ENCODE measurements around the gene DBF4. TPM values are rescaled to one million over a fixed set of nuclear protein-coding genes. Genes with fewer than 3 reads are reported as not detected.
"Not testable (repeated sequence)": the region's sequence is repeated elsewhere in the genome, so short reads cannot be mapped to it uniquely, and the experiment has no call there.

Gene DBF4
- polyA plus RNA-seq, 3 donors = 16.5 to 23.4 (median 19.3) TPM

DNA sequence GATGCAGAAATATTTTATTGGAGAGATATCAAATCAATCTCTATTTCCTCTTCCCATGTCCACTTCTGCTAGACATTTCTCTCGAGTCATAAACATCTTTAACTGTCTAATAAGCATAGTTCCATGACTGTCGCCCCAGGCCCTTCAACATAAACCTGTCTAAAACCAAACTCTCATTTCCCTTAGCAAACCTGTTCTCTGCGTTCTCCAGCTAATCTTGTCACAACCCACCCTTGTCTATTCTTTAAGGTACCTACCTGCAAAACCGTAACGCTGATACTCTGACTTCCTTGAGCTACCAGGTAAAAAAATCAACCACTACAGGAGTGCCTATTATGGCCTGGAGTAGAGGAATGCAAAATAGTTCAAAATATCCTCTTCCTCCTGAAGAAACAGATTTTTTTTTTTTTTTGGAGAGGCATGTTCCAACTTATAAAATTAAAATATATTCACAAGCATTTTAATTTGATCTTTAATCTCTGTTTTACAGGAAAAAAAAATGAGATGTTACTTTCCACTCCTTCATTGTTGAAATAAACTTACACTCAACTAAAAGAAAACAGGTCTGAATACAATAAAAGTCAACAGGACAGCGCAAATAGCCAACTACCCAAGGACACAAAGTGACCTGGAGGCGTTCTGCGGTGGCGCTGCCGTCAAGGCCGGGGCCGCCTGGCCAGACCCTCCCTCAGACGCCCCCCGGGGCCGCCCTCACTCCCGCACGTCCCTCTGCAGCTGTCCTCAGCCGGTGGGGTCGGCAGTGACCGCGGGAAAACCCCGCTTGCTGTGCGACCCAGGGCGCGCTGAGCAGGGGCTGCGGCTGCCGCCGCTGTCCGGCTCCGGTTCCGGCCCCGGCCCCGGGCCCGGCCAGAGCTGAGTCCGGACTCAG lies 898 bp upstream of the DBF4 start:
- peak in 4 of 11 donors; percentile 7 to 38 (median 16) for DNase-seq (ENCODE audit: extremely low read depth in 1 of 11, low read depth in 9 of 11, low spot score in 4 of 11)

DNA sequence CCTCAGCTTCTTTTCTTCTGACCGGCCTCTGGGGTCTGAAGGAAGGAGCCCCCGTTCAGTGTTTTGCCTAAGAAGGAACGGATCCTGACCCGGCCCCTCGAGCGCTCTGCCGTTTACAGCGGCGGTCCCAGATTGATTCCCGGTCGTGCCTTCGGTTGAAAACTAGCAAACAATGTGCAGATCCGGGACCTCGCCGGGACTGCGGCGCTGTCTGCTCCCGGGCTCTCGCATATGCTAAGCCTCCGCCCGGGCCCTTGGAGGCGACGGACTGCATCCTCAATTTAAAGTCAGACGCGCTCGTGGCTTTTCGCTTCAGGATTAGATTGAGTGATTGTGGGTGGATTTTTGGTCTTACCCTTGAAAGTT lies 559 bp downstream of the DBF4 start:
- peak in 9 of 11 donors; percentile 24 to 62 (median 51) for DNase-seq (ENCODE audit: extremely low read depth in 1 of 11, low read depth in 9 of 11, low spot score in 4 of 11)

DNA sequence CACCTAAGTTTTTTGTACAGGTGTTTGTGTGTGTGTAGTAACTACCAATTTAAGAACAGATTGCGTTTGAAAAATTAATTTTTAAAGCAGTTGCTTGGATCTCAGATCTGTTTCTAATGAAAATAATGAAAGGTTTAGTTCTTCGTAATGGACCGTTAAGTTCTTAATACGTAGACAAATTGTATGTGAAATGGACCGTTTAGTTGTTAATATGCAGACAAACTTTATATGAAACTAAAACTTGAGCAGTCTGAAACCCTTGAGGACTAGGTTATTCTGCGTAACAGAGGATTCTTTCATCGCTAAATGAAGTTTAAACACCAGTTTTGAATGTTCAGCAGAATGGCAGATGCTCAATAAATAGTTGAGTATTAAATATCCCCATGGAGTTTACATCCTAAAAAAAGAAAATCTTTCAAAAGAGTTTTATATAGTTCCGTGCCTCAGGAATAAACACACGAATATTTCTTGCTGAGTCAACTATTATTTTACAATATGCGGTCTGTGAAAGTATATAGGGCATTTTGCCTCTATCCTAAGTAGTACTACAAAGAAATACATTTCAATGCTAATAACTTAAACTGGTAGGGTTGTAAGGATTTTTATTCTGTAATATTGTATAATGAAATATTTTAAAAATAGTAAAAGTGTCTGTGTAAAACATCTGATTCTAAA lies 1.2 kb downstream of the DBF4 start:
- DNase-seq (ENCODE audit: extremely low read depth in 1 of 11, low read depth in 9 of 11, low spot score in 4 of 11) = no peak

DNA sequence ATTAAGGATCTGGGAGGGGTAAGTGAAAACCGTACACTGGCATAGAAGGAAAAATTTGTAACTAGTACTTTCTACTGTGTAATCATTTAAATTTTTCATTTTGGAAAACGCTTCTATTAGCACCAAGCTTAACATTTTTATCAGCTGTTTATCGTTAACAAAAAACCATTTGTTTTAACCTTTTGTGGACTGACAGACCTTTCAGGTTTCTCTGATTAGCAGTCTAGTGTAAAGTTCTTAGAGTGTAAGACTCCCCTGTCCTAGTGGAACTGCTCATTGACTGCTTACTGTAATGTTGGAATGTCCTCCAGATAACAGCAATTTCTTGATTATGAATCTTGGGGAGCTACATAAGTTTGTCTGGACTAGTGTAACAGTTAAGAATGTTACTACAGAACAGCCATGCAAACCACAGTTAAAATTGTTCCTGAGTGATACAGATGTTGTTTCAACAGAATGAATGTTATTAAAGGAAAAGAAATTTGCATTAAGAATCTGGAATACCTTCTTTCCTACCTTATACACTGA lies 2.0 kb downstream of the DBF4 start:
- DNase-seq (ENCODE audit: extremely low read depth in 1 of 11, low read depth in 9 of 11, low spot score in 4 of 11) = no peak

DNA sequence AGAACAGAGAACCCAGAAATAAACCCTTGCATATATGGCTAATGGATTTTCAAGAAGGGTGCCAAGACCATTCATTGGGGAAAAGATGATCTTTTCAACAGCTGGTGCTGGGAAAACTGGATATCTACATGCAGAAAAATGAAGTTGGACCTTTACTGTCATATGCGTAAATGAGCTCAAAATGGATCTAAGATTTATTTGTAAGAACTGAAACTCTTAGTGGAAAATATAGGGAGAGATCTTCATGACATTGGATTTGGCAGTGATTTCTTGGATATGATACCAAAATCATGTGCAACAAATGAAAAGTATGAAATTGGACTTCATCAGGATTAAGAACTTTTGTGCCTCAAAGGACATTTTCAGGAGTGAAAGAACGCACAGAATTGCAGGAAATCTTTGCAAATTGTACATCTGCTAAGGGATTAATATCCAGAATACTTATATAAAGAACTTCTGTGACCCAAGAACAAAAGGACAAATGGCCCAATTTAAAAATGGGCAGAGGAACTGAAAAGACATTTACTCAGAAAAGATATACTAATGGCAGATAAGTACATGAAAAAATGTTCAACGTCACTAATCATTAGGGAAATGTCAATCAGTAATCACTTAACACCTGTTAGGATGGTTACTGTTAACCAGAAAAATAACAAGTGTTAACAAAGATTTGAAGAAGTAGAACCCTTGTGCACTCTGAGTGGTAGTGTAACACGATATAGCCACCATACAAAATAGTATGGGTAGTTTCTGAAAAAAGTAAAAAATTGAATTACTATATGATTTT lies 6.1 kb downstream of the DBF4 start:
- no peak for DNase-seq (ENCODE audit: extremely low read depth in 1 of 11, low read depth in 9 of 11, low spot score in 4 of 11)

DNA sequence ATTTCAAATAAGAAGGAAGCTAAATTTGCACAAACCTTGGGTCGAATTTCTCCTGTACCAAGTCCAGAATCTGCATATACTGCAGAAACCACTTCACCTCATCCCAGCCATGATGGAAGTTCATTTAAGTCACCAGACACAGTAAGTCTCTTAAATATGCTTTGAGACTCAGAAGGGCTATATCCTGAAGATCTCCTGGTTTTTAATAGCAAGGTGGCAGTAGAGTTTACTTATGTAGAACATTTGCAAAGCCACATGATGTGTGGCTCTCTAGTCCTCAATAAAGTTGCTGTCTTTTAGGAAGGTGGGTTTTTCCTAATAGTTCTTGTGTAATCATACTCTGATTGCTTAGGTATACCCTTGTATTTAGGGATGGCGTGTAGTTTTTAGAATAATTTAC lies 8.7 kb downstream of the DBF4 start:
- DNase-seq (ENCODE audit: extremely low read depth in 1 of 11, low read depth in 9 of 11, low spot score in 4 of 11) = no peak

DNA sequence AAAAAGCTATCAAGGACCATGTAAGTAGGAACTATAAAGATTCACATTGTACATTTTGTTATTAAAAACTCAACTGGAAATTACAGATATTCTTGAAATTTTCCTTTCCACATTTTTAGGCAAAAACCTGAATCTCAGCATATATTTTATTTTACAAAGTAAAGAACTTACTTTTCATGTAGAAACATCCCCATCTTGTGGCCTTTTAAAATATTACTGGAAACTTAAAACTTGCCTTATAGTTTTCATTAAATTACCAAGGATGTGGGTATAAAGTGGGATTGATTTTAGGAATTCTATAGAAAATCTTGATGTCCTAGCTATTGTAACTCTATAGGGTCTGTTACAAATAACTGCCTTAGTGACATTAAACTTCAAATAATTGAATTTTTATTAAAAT lies 10.6 kb downstream of the DBF4 start:
- peak in 1 of 11 donors; percentile 24 for DNase-seq (ENCODE audit: extremely low read depth in 1 of 11, low read depth in 9 of 11, low spot score in 4 of 11)

DNA sequence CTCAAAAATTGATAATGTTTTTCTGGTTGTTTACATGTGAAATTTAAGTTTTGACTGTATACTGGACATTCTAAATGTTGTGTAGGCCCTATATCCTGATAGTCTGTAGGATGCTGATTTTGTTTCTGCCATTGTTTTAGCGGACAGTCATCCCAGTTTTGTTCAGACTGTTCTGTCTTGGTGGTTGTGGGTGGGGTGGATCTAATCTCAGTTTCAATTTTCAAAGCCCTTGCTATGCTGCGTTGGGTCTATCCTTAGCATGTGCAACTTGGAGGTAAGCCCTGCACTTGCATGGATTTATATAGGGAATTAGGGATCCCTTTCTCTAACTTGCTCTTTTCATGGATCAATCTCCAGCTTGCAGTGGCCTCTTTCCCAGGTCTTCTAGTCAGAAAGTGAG lies 19.1 kb downstream of the DBF4 start:
- DNase-seq (ENCODE audit: extremely low read depth in 1 of 11, low read depth in 9 of 11, low spot score in 4 of 11) = no peak

DNA sequence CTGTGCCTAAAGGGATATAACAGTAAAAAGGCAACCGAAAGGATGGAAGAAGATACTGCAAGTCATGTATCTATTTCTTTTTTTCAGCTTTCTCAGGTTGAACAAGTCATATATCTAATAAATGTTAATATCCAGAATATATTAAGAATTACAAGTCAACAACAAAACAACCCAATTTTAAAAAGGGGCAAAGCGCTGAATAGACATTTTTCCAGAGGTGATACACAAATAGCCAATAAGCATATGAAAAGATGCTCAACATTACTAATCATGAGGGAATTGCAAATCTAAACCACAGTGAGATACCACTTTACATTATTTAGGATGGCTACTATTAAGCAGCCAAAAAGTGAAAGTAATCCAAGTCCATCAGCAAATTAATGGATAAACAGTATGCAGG lies 23.0 kb downstream of the DBF4 start:
- no peak for DNase-seq (ENCODE audit: extremely low read depth in 1 of 11, low read depth in 9 of 11, low spot score in 4 of 11)

DNA sequence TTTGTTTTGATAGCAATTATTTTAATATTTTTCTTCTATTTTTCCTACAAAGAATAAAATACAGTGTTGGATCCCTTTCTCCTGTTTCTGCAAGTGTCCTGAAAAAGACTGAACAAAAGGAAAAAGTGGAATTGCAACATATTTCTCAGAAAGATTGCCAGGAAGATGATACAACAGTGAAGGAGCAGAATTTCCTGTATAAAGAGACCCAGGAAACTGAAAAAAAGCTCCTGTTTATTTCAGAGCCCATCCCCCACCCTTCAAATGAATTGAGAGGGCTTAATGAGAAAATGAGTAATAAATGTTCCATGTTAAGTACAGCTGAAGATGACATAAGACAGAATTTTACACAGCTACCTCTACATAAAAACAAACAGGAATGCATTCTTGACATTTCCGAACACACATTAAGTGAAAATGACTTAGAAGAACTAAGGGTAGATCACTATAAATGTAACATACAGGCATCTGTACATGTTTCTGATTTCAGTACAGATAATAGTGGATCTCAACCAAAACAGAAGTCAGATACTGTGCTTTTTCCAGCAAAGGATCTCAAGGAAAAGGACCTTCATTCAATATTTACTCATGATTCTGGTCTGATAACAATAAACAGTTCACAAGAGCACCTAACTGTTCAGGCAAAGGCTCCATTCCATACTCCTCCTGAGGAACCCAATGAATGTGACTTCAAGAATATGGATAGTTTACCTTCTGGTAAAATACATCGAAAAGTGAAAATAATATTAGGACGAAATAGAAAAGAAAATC lies 31.0 kb downstream of the DBF4 start:
- not testable (repeated sequence) for DNase-seq (ENCODE audit: extremely low read depth in 1 of 11, low read depth in 9 of 11, low spot score in 4 of 11)

DNA sequence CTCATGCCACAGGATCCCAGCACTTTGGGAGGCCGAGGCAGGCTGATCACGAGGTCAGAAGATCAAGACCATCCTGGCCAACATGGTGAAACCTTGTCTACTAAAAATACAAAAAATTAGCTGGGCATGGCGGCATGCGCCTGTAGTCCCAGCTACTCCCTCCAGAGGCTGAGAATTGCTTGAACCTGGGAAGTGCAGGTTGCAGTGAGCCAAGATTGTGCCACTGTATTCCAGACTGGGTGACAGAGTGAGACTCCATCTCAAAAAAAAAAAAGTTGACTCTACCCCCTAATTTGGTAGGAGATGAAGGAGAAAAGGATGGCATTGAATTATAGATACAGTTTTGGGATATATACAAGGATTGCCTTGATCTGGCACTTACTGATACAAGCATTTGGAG lies 32.5 kb downstream of the DBF4 start:
- not testable (repeated sequence) for DNase-seq (ENCODE audit: extremely low read depth in 1 of 11, low read depth in 9 of 11, low spot score in 4 of 11)

DNA sequence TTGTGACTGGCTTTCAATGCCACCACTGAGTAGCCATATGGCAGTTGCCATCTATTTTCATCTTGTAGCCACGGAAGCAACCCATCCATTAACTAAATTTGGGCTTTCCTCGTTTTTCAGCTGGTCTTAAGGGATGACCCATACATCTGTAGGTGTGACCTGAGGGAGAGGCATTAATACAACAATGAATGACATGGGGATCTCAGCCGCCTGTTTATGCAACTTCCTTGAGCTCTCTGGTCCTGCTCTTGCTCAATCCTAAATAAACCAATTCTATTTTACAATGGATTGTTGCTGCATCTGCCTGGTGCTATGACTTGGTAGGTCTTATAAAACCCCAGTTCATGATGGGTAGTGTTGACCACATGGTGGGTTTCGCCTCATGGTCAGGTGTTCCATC lies 35.8 kb downstream of the DBF4 start:
- DNase-seq (ENCODE audit: extremely low read depth in 1 of 11, low read depth in 9 of 11, low spot score in 4 of 11) = no peak

DNA sequence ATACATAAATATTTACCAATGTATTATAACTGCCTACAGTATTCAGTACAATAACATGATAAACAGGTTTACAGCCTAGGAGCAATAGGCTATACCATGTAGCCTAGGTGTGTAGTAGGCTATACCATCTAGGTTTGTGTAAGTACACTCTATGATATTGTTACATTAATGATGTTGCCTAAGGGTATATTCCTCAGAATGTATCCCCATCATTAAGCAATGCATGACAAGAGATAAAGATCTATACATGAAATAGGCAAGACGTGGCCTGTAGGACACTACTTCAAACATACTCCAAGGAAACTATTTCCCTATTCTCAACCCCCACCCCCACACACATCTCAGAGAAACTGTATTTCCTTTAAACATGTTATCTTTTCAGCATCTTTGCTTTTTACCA lies 42.4 kb downstream of the DBF4 start:
- DNase-seq (ENCODE audit: extremely low read depth in 1 of 11, low read depth in 9 of 11, low spot score in 4 of 11) = no peak

DNA sequence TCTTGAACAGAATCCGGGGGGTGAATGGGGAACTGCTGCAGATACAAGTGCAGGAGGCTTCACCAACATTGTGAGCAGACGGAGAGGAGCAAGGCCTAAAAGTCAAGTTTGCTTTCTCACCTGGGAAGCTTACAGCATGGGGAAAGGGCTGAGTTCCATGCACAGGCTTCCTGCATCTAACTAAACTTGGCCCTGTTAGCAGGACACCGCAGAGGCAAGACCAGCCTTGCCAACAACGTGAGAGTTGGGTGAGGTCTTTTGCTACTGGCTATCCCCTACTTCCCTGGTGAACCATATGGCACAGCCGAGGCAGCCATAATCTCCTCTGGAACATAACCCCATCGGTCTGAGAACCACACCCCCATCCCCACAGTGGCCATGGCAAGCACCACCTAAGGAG lies 43.6 kb downstream of the DBF4 start:
- no peak for DNase-seq (ENCODE audit: extremely low read depth in 1 of 11, low read depth in 9 of 11, low spot score in 4 of 11)

DNA sequence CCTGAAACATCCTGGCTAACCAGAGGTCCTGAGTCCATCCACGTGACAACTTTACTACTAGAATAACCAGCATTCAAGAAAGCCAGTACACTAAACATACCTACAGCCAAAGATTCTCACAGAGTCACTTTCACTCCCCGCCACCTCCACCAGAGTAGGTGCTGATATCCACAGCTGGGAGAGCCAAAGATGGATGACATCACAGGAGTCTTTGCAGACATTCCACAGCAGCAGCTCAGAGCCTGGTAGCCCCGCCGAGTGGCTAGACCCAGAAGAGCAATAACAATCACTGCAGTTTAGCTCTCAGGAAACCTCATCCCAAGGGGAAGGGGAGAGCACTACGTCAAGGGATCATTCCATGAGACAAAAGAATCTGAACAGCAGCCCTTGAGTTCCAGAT lies 44.3 kb downstream of the DBF4 start:
- no peak for DNase-seq (ENCODE audit: extremely low read depth in 1 of 11, low read depth in 9 of 11, low spot score in 4 of 11)

DNA sequence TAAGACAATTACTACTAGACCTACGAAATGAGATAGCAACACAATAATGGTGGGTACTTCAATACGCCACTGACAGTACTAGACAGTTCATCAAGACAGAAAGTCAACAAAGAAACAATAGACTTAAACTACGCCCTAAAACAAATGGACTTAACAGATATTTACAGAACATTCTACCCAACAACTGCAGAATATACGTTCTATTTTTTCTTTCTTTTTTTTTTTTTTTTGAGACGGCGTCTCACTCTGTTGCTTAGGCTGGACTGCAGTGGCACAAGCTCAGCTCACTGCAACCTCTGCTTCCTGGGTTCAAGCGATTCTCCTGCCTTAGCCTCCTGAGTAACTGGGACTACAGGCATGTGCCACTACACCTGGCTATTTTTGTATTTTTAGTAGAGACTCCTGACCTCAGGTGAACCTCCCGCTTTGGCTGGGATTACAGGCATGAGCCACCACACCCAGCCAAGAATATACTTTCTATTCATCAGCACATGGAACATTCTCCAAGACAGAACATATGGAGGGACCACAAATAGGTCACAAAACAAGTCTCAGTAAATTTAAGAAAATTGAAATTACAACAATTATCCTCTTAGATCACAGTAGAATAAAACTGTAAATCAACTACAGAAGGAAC lies 46.6 kb downstream of the DBF4 start:
- DNase-seq (ENCODE audit: extremely low read depth in 1 of 11, low read depth in 9 of 11, low spot score in 4 of 11) = not testable (repeated sequence)

DNA sequence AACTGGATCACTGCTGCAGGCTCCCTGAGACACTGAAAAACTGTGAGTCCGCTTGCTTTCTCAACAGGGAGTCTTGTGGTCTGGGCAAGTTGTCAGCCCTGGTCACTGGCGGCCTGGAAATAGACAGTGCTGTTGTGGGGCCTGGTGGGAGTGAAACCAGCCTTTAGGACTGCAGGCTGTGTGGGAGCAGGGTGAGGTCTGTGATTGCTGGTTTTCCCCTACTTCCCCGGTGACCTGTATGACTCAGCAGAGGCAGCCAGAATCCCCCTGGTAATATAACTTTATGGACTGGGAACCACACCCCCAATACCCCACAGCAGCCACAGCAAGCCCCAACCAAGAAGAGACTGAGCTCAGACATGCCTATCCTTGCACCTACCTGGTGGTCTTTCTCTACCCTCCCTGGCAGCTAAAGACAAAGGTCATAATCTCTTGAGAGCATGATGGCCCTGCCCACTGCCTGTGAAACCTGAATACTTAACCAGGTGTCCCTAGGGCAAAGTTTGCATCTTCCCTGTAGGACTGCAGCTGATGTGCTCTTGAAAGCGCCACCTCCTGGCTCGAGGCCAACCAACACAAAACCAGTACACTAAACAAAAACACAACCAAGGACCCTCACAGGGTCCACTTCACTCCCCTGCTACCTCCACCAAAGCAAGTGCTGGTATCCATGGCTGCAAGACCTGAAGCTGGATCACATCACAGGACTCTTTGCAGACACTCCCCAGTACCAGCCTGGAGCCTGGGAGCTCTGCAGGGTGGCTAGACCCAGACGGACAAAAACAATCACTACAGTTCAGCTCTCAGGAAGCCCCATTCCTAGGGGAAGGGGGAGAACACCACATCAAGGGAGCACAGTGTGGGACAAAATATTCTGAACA lies 50.5 kb downstream of the DBF4 start:
- peak in 3 of 11 donors; percentile 3 to 24 (median 8) for DNase-seq (ENCODE audit: extremely low read depth in 1 of 11, low read depth in 9 of 11, low spot score in 4 of 11)

DNA sequence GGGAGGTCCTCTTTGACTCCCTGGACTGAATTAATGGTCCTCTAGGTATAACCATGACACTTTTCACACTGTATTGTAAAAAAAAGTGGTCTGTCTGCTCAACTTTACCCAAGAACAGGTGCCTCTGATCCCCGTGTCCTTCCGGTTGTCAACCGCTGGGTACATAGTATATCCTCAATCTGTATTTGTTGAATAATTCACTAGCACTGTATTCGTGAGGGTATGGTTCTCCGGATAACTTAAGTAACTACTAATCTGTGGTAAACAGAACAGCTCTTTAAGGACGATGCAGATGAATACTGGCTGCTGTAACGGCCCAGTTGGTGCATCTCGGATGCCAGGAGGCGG lies 57.3 kb downstream of the DBF4 start:
- peak in 1 of 11 donors; percentile 1 for DNase-seq (ENCODE audit: extremely low read depth in 1 of 11, low read depth in 9 of 11, low spot score in 4 of 11)
